ENCODE measurements around the gene PALM3. TPM values are rescaled to one million over a fixed set of nuclear protein-coding genes. Genes with fewer than 3 reads are reported as not detected.
"Not testable (repeated sequence)": the region's sequence is repeated elsewhere in the genome, so short reads cannot be mapped to it uniquely, and the experiment has no call there.

Gene PALM3
- polyA plus RNA-seq, 2 donors = 0.08 to 0.45 TPM

DNA sequence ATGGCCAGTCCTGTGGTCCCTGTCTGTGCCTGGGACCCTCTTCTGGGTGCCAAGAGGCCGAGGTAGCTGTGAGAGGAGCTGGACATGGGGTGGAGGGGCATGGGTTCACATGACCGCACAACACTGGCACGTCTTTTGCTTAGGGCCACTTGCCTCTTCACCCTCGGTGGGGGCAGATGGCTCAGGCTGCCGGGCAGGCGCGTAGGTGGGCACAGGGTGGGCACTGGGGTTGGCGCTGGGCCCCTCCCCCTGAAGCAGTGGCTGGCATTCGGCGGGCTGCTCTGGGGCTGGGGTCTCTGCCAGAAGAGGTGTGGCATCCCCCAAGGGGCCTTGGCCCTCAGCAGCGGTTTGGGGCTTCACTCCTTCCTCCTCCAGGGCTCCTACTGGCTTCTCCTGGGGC lies 8.4 kb downstream of the PALM3 start:
- peaks cover 0 to 6% of the 10 kb centered on the region in 2 donors for H3K4me1 ChIP-seq (ENCODE audit: control insufficient read depth in 2 of 2, insufficient read depth in 2 of 2, low read length in 1 of 2)
- H3K36me3 ChIP-seq (ENCODE audit: control insufficient read depth in 2 of 2, insufficient read depth in 2 of 2, low read length in 1 of 2) = peaks cover 0 to 2% of the 10 kb centered on the region in 2 donors
- WGBS, 2 donors = 93% methylated on average over 11 of the region's 11 CpGs
- no peak overlapping the region for H3K4me3 ChIP-seq (ENCODE audit: low read depth in 1 of 2, low read length in 2 of 2)
- H3K27ac ChIP-seq (ENCODE audit: low read depth in 2 of 2, low read length in 1 of 2) = no peak overlapping the region
- H3K27me3 ChIP-seq (ENCODE audit: control insufficient read depth in 1 of 2, insufficient read depth in 2 of 2, low read length in 2 of 2) = no peaks in the 10 kb centered on the region
- peaks cover 0 to 4% of the 10 kb centered on the region in 2 donors for H3K9me3 ChIP-seq (ENCODE audit: control insufficient read depth in 2 of 2, insufficient read depth in 1 of 2, low read depth in 1 of 2, low read length in 1 of 2)

DNA sequence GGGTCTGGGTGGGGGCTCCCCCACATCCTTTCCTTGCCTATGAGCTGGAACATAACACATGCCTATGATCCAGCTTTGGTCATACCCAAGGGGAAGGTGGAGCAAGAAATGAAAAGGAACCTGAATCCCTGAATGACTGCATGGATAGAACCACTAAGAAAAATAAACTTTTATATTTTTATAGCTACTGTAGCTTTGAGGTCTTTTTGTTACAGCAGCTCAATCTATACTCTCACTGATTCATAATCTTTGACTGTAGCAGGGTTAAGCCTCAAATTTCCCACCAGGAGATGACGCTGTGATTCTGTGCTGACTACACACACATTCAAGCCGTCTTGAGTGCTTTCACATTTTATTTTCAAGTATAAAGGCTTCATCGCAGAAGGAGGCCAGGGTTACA lies 8.8 kb downstream of the PALM3 start:
- Histone ChIP-seq H3K4me1 (ENCODE audit: control insufficient read depth in 2 of 2, insufficient read depth in 2 of 2, low read length in 1 of 2) (peaks cover 0 to 3% of the 10 kb centered on the region in 2 donors), H3K4me3 (ENCODE audit: low read depth in 1 of 2, low read length in 2 of 2) (no peak overlapping the region), H3K9me3 (ENCODE audit: control insufficient read depth in 2 of 2, insufficient read depth in 1 of 2, low read depth in 1 of 2, low read length in 1 of 2) (peaks cover 0 to 5% of the 10 kb centered on the region in 2 donors), H3K36me3 (ENCODE audit: control insufficient read depth in 2 of 2, insufficient read depth in 2 of 2, low read length in 1 of 2) (peaks cover 0 to 2% of the 10 kb centered on the region in 2 donors), H3K27me3 (ENCODE audit: control insufficient read depth in 1 of 2, insufficient read depth in 2 of 2, low read length in 2 of 2) (no peaks in the 10 kb centered on the region), H3K27ac (ENCODE audit: low read depth in 2 of 2, low read length in 1 of 2) (no peak overlapping the region)
- WGBS, 2 donors = 95 to 96% methylated on average over 3 of the region's 3 CpGs

DNA sequence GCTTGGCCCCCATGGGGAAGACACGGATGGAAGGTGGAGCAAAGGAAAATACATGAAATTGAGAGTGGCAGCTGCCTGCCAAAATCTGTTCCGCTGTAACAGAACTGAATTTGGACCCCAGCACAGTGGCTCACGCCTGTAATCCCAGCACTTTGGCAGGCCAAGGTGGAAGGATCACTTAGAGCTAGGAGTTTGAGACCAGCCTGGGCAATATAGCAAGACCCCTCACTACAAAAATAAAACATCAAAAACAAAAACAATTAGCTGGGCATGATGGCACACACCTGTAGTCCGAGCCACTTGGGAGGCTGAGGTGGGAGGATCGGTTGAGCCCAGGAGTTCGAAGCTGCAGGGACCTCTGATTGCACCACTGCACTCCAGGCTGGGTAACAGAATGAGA lies 9.4 kb downstream of the PALM3 start:
- no peak overlapping the region for H3K27ac ChIP-seq (ENCODE audit: low read depth in 2 of 2, low read length in 1 of 2)

DNA sequence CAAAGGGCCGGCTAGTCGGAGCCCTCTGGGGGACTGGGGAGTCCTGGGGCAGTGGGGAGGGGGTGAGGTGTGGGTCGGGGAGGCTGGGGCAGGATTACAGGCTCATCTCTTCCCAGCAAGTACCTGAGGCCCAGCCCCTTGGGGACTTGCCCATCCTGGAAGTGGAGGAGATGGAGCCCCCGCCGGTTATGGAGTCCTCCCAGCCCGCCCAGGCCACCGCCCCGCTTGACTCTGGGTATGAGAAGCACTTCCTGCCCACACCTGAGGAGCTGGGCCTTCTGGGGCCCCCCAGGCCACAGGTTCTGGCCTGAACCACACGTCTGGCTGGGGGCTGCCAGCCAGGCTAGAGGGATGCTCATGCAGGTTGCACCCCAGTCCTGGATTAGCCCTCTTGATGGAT lies 9.9 kb downstream of the PALM3 start:
- Histone ChIP-seq H3K27ac (ENCODE audit: low read depth in 2 of 2, low read length in 1 of 2) (no peak overlapping the region), H3K36me3 (ENCODE audit: control insufficient read depth in 2 of 2, insufficient read depth in 2 of 2, low read length in 1 of 2) (peaks cover 0 to 2% of the 10 kb centered on the region in 2 donors), H3K4me1 (ENCODE audit: control insufficient read depth in 2 of 2, insufficient read depth in 2 of 2, low read length in 1 of 2) (no peaks in the 10 kb centered on the region), H3K9me3 (ENCODE audit: control insufficient read depth in 2 of 2, insufficient read depth in 1 of 2, low read depth in 1 of 2, low read length in 1 of 2) (peaks cover 0 to 5% of the 10 kb centered on the region in 2 donors), H3K4me3 (ENCODE audit: low read depth in 1 of 2, low read length in 2 of 2) (no peak overlapping the region), H3K27me3 (ENCODE audit: control insufficient read depth in 1 of 2, insufficient read depth in 2 of 2, low read length in 2 of 2) (no peaks in the 10 kb centered on the region)
- WGBS, 2 donors = 72 to 73% methylated on average over 9 of the region's 9 CpGs

More for the DNA sequence above, 9.4 kb downstream of the PALM3 start:
- no peak overlapping the region for H3K4me3 ChIP-seq (ENCODE audit: low read depth in 1 of 2, low read length in 2 of 2)
- peaks cover 0 to 5% of the 10 kb centered on the region in 2 donors for H3K9me3 ChIP-seq (ENCODE audit: control insufficient read depth in 2 of 2, insufficient read depth in 1 of 2, low read depth in 1 of 2, low read length in 1 of 2)
- no peaks in the 10 kb centered on the region for H3K4me1 ChIP-seq (ENCODE audit: control insufficient read depth in 2 of 2, insufficient read depth in 2 of 2, low read length in 1 of 2)
- peaks cover 0 to 2% of the 10 kb centered on the region in 2 donors for H3K36me3 ChIP-seq (ENCODE audit: control insufficient read depth in 2 of 2, insufficient read depth in 2 of 2, low read length in 1 of 2)
- no peaks in the 10 kb centered on the region for H3K27me3 ChIP-seq (ENCODE audit: control insufficient read depth in 1 of 2, insufficient read depth in 2 of 2, low read length in 2 of 2)
- WGBS, 2 donors = 81 to 90% methylated on average over 6 of the region's 6 CpGs

DNA sequence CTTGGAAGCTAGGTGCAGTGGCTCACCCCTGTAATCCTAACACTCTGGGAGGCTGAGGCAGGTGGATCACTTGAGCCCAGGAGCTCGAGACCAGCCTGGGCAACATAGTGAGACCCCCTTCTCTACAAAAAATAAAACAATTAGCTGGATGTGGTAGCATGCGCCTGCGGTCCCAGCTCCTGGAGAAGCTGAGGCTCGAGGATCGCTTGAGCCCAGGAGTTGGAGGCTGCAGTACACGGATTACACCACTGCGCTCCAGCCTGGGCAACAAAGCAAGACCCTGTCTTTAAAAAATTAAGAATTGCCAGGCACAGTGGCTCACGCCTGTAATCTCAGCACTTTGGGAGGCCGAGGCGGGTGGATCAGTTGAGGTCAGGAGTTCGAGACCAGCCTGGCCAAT lies 10.9 kb downstream of the PALM3 start:
- H3K9me3 ChIP-seq (ENCODE audit: control insufficient read depth in 2 of 2, insufficient read depth in 1 of 2, low read depth in 1 of 2, low read length in 1 of 2); H3K36me3 ChIP-seq (ENCODE audit: control insufficient read depth in 2 of 2, insufficient read depth in 2 of 2, low read length in 1 of 2); H3K27ac ChIP-seq (ENCODE audit: low read depth in 2 of 2, low read length in 1 of 2); H3K27me3 ChIP-seq (ENCODE audit: control insufficient read depth in 1 of 2, insufficient read depth in 2 of 2, low read length in 2 of 2); H3K4me3 ChIP-seq (ENCODE audit: low read depth in 1 of 2, low read length in 2 of 2); H3K4me1 ChIP-seq (ENCODE audit: control insufficient read depth in 2 of 2, insufficient read depth in 2 of 2, low read length in 1 of 2): not testable (repeated sequence)
- 96% methylated on average over 11 of the region's 11 CpGs for WGBS, 2 donors

DNA sequence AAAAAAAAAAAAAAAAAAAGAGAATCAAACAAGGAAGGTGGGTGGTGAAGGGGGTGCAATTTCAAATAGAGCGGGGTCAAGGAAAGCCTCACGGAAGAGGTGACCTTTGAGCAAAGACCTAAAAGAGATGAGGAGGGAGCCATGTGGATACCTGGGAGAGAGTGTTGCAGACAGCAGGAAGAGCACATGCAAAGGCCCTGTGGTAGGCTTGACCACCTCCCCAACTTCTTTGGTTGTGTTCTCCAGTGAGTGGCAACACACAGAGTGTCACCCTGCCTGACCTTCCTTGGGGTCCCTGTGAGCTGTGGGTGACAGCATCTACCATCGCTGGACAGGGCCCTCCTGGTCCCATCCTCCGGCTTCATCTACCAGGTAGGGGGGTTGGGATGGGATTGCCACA lies 11.4 kb downstream of the PALM3 start:
- Histone ChIP-seq H3K27me3 (ENCODE audit: control insufficient read depth in 1 of 2, insufficient read depth in 2 of 2, low read length in 2 of 2) (no peaks in the 10 kb centered on the region), H3K27ac (ENCODE audit: low read depth in 2 of 2, low read length in 1 of 2) (no peak overlapping the region), H3K36me3 (ENCODE audit: control insufficient read depth in 2 of 2, insufficient read depth in 2 of 2, low read length in 1 of 2) (peaks cover 0 to 2% of the 10 kb centered on the region in 2 donors), H3K4me3 (ENCODE audit: low read depth in 1 of 2, low read length in 2 of 2) (no peak overlapping the region), H3K4me1 (ENCODE audit: control insufficient read depth in 2 of 2, insufficient read depth in 2 of 2, low read length in 1 of 2) (no peaks in the 10 kb centered on the region), H3K9me3 (ENCODE audit: control insufficient read depth in 2 of 2, insufficient read depth in 1 of 2, low read depth in 1 of 2, low read length in 1 of 2) (peaks cover 0 to 5% of the 10 kb centered on the region in 2 donors)
- WGBS, 2 donors = 96 to 97% methylated on average over 4 of the region's 4 CpGs

DNA sequence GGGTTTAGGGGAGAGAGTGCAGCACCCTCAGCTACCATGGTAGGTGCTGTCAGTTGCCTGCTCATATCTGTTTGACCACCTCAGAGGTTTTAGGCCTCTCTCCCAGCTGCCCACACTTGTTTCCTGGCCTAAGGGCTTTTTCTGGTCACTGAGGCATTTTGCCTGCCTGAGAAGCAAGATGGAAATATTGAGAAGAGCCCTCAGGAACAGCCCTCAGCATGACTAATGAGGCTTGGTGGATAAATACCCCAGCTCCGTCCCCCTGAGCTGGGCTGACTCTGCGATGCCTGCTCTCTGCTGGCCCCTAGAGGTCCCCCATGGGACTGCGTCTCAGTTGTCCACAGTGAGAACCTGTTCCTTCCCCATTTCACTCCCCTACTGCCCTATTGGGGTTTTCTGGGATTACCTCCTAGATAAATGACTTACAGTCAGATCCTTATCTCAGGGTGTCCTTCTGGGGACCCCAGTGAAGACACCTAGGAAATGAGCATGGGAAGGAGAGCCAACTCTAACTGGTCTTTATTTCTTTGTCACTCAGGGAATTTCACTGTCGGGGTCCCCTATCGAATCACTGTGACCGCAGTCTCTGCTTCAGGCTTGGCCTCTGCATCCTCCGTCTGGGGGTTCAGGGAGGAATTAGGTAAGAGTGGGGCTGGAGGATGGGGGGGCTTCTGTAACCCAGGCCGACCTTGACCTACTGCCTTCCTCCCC lies 13.3 kb downstream of the PALM3 start:
- peaks cover 0 to 5% of the 10 kb centered on the region in 2 donors for H3K9me3 ChIP-seq (ENCODE audit: control insufficient read depth in 2 of 2, insufficient read depth in 1 of 2, low read depth in 1 of 2, low read length in 1 of 2)
- H3K27me3 ChIP-seq (ENCODE audit: control insufficient read depth in 1 of 2, insufficient read depth in 2 of 2, low read length in 2 of 2) = no peaks in the 10 kb centered on the region
- peaks cover 0 to 2% of the 10 kb centered on the region in 2 donors for H3K36me3 ChIP-seq (ENCODE audit: control insufficient read depth in 2 of 2, insufficient read depth in 2 of 2, low read length in 1 of 2)
- 82 to 83% methylated on average over 8 of the region's 8 CpGs for WGBS, 2 donors
- H3K4me3 ChIP-seq (ENCODE audit: low read depth in 1 of 2, low read length in 2 of 2) = no peak overlapping the region
- H3K27ac ChIP-seq (ENCODE audit: low read depth in 2 of 2, low read length in 1 of 2) = no peak overlapping the region
- no peaks in the 10 kb centered on the region for H3K4me1 ChIP-seq (ENCODE audit: control insufficient read depth in 2 of 2, insufficient read depth in 2 of 2, low read length in 1 of 2)

DNA sequence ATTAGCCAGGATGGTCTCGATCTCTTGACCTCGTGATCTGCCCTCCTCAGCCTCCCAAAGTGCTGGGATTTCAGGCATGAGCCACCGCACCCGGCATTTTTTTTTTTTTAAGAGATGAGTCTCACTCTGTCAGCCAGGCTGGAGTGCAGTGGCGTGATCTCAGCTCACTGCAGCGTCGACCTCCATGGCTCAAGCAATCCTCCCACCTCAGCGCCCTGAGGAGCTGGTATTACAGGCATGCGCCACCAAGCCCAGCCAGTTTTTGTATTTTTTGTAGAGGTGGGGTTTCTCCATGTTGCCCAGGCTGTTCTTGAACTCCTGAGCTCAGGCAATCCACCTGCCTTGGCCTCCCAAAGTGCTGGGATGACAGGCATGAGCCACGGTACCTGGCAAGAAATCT lies 14.0 kb downstream of the PALM3 start:
- H3K27me3 ChIP-seq (ENCODE audit: control insufficient read depth in 1 of 2, insufficient read depth in 2 of 2, low read length in 2 of 2); H3K36me3 ChIP-seq (ENCODE audit: control insufficient read depth in 2 of 2, insufficient read depth in 2 of 2, low read length in 1 of 2); H3K4me3 ChIP-seq (ENCODE audit: low read depth in 1 of 2, low read length in 2 of 2); H3K9me3 ChIP-seq (ENCODE audit: control insufficient read depth in 2 of 2, insufficient read depth in 1 of 2, low read depth in 1 of 2, low read length in 1 of 2); H3K27ac ChIP-seq (ENCODE audit: low read depth in 2 of 2, low read length in 1 of 2); H3K4me1 ChIP-seq (ENCODE audit: control insufficient read depth in 2 of 2, insufficient read depth in 2 of 2, low read length in 1 of 2): not testable (repeated sequence)
- WGBS, 2 donors = 94 to 96% methylated on average over 10 of the region's 10 CpGs

DNA sequence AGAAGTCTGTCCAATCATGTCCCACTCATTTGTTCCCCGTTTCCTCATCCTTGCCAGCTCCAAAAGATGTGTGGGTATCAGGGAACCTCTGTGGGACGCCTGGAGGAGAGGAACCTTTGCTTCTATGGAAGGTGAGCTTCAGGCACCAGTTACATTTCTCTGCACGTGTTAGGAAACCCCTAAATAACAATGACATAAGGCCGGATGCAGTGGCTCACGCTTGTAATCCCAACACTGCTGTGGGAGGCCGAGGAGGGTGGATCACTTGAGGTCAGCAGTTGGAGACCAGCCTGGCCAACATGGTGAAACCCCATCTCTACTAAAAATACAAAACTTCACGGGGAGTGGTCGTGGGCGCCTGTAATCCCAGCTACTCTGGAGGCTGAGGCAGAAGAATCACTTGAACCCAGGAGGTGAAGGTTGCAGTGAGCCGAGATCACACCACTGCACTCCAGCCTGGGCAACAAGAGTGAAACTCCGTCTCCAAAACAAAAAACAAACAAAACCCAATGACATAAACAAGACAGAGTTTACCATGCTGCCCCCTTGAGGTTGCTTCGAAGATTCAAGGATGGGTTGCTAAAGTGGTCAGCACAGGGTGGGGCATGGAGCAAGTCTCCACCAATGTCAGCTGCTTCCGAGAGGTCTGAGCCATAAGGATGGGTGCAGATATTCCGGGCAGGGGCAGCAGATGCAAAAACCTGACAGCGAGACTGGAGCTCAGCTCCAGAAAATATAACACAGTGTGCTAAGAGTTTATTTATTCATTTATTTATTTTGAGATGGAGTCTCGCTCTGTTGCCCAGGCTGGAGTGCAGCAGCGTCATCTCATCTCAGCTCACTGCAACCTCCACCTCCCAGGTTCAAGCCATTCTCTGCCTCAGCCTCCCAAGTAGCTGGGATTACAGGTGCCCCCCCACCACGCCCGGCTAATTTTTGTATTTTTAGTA lies 18.9 kb downstream of the PALM3 start:
- H3K9me3 ChIP-seq (ENCODE audit: control insufficient read depth in 2 of 2, insufficient read depth in 1 of 2, low read depth in 1 of 2, low read length in 1 of 2); H3K36me3 ChIP-seq (ENCODE audit: control insufficient read depth in 2 of 2, insufficient read depth in 2 of 2, low read length in 1 of 2); H3K27me3 ChIP-seq (ENCODE audit: control insufficient read depth in 1 of 2, insufficient read depth in 2 of 2, low read length in 2 of 2); H3K4me3 ChIP-seq (ENCODE audit: low read depth in 1 of 2, low read length in 2 of 2); H3K4me1 ChIP-seq (ENCODE audit: control insufficient read depth in 2 of 2, insufficient read depth in 2 of 2, low read length in 1 of 2); H3K27ac ChIP-seq (ENCODE audit: low read depth in 2 of 2, low read length in 1 of 2): not testable (repeated sequence)
- 65 to 66% methylated on average over 19 of the region's 19 CpGs for WGBS, 2 donors
